H1 (cell line): ENCODE measurements around the gene DNTT.

ENCODE experiments used
- BACH1 ChIP-seq: IDR thresholded peaks from 2 replicates; pipeline ENCODE4 v1.6.1; 2012; ENCODE audit warnings: low read length, improper control_type of control experiment
- EP300 ChIP-seq, 2 experiments: IDR thresholded peaks; 1 replicate in 1 of 2; 2 replicates in 1 of 2; pipeline ENCODE4 v1.6.1; 2011 to 2012; ENCODE audit warnings: low read depth in 2 of 2, low read length in 2 of 2, mild to moderate bottlenecking in 2 of 2, borderline replicate concordance in 1 of 2, inconsistent platforms in 1 of 2, moderate library complexity in 1 of 2
- GABPA ChIP-seq: IDR thresholded peaks from 2 replicates; pipeline ENCODE4 v1.6.1; 2011; ENCODE audit warnings: mild to moderate bottlenecking, low read length, moderate library complexity, borderline replicate concordance; ENCODE audit not compliant: insufficient read depth
- JUND ChIP-seq: IDR thresholded peaks from 2 replicates; pipeline ENCODE4 v1.6.1; 2011; ENCODE audit warnings: mild to moderate bottlenecking, improper control_type of control experiment, low read length
- POLR2A ChIP-seq, 2 experiments: IDR thresholded peaks; 1 replicate in 1 of 2; 2 replicates in 1 of 2; pipeline ENCODE4 v1.6.1; 2011; ENCODE audit warnings: low read depth in 2 of 2, low read length in 2 of 2, mild to moderate bottlenecking in 2 of 2; ENCODE audit errors: control extremely low read depth in 1 of 2
- POLR2AphosphoS5 ChIP-seq: IDR thresholded peaks from 2 replicates; pipeline ENCODE4 v1.6.1; 2011; ENCODE audit warnings: low read depth, low read length
- RAD21 ChIP-seq, 2 experiments: IDR thresholded peaks in 1 of 2; conservative IDR thresholded peaks in 1 of 2; 2 replicates each; pipeline ENCODE4 v1.6.1; 2011; ENCODE audit warnings: low read depth in 2 of 2, low read length in 2 of 2, improper control_type of control experiment in 1 of 2, inconsistent platforms in 1 of 2, mild to moderate bottlenecking in 1 of 2, moderate library complexity in 1 of 2
- TCF12 ChIP-seq: IDR thresholded peaks from 2 replicates; pipeline ENCODE4 v1.6.1; 2011; ENCODE audit warnings: low read depth, mild to moderate bottlenecking, low read length
- TF ChIP-seq, protein P1 (sequence below), 3 experiments: IDR thresholded peaks; 1 replicate in 2 of 3; 2 replicates in 1 of 3; pipeline versions ENCODE4 v1.5.1 to v1.6.1; 2011; ENCODE audit warnings: low read length in 3 of 3, mild to moderate bottlenecking in 3 of 3, inconsistent platforms in 2 of 3, low read depth in 1 of 3, moderate library complexity in 1 of 3; ENCODE audit not compliant: insufficient read depth in 1 of 3; ENCODE audit errors: control extremely low read depth in 1 of 3
- TF ChIP-seq, protein P2 (sequence below): IDR thresholded peaks from 2 replicates; pipeline ENCODE4 v1.6.1; 2012; ENCODE audit warnings: low read length, inconsistent platforms

DNA sequence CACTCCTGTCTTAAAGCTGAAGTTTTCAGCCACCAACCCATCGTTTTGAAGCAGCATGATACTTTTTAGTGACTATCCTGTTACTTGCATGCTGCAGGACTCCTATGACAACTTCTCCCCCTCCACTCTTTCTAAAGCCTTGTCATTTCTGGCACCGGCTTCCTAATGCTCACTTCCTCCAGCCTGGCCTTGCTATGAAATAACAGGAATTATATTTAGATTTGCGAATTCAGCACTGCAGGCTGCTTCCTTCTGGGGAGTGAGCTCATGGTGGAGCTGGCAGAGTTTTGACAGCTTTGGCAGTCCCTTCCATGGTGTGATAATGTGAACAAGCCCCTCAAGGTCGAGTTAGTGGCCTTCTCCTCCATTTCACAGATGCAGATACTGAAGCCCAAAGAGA is 46.3 kb upstream of the DNTT start:
- TF ChIP-seq, protein P1, sequence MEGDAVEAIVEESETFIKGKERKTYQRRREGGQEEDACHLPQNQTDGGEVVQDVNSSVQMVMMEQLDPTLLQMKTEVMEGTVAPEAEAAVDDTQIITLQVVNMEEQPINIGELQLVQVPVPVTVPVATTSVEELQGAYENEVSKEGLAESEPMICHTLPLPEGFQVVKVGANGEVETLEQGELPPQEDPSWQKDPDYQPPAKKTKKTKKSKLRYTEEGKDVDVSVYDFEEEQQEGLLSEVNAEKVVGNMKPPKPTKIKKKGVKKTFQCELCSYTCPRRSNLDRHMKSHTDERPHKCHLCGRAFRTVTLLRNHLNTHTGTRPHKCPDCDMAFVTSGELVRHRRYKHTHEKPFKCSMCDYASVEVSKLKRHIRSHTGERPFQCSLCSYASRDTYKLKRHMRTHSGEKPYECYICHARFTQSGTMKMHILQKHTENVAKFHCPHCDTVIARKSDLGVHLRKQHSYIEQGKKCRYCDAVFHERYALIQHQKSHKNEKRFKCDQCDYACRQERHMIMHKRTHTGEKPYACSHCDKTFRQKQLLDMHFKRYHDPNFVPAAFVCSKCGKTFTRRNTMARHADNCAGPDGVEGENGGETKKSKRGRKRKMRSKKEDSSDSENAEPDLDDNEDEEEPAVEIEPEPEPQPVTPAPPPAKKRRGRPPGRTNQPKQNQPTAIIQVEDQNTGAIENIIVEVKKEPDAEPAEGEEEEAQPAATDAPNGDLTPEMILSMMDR (IDR thresholded peaks at IDR 0.05; ENCODE audit: control extremely low read depth in 1 of 3, insufficient read depth in 1 of 3, low read depth in 1 of 3, low read length in 3 of 3) = no peak
- TF ChIP-seq RAD21 (IDR thresholded peaks at IDR 0.05 in 1 of 2, conservative IDR thresholded peaks at IDR 0.05 in 1 of 2; ENCODE audit: low read depth in 2 of 2, low read length in 2 of 2) = no peak
- TF ChIP-seq, protein P2, sequence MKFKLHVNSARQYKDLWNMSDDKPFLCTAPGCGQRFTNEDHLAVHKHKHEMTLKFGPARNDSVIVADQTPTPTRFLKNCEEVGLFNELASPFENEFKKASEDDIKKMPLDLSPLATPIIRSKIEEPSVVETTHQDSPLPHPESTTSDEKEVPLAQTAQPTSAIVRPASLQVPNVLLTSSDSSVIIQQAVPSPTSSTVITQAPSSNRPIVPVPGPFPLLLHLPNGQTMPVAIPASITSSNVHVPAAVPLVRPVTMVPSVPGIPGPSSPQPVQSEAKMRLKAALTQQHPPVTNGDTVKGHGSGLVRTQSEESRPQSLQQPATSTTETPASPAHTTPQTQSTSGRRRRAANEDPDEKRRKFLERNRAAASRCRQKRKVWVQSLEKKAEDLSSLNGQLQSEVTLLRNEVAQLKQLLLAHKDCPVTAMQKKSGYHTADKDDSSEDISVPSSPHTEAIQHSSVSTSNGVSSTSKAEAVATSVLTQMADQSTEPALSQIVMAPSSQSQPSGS = no peak
- TF ChIP-seq POLR2A (IDR thresholded peaks at IDR 0.05; ENCODE audit: control extremely low read depth in 1 of 2, low read depth in 2 of 2, low read length in 2 of 2) = no peak
- no peak for TF ChIP-seq EP300 (IDR thresholded peaks at IDR 0.05; ENCODE audit: borderline replicate concordance in 1 of 2, low read depth in 2 of 2, low read length in 2 of 2)
- TF ChIP-seq POLR2AphosphoS5 = no peak
- TF ChIP-seq JUND = no peak
- no peak for TF ChIP-seq GABPA
- no peak for TF ChIP-seq BACH1
- TF ChIP-seq TCF12 = no peak
